Panc1 (cell line): ENCODE measurements around the gene TBC1D32. TPM values are rescaled to one million over a fixed set of nuclear protein-coding genes. Genes with fewer than 3 reads are reported as not detected.
"Not testable (repeated sequence)": the region's sequence is repeated elsewhere in the genome, so short reads cannot be mapped to it uniquely, and the experiment has no call there.

ENCODE experiments used
- ATAC-seq: fragments of 200-7000 bp; cut with Tn5 transposase; 2 replicates; pipeline ENCODE4 v1.9.1; 2020; ENCODE audit warnings: mild to moderate bottlenecking, moderate library complexity
- BruUV-seq: library from RNA; stranded (reverse); fragments of 400-500 nt; replicated peaks from 2 replicates; lab custom pipeline; 2021; lab: Mats Ljungman, UMichigan
- CTCF ChIA-PET: fragments of 300-600 bp; sonication (Branson Sonifier 250); formaldehyde crosslinking; loops from one replicate; lab custom pipeline; 2022; ENCODE audit warnings: antibody characterized with exemption; lab: Charles Lee
- POLR2A ChIA-PET: fragments of 300-600 bp; sonication (Branson Sonifier 250); formaldehyde crosslinking; loops from one replicate; lab custom pipeline; 2022; ENCODE audit warnings: antibody characterized with exemption; lab: Charles Lee
- DNase-seq: peaks from one replicate; pipeline ENCODE4 v3.0.0-alpha.2; 2010; ENCODE audit warnings: low read depth, low spot score
- H3K27ac ChIP-seq: 2 replicates; pipeline ENCODE4 v1.5.1; 2011; ENCODE audit warnings: mild to moderate bottlenecking, low read length, inconsistent platforms
- H3K27me3 ChIP-seq: fragments of 200-500 bp; sonication (Bioruptor generic); 2 replicates; pipeline ENCODE4 v1.6.0; 2014; ENCODE audit warnings: low read length, inconsistent platforms; ENCODE audit not compliant: control insufficient read depth, insufficient read depth
- H3K36me3 ChIP-seq: fragments of 200-500 bp; sonication (Bioruptor generic); 2 replicates; pipeline ENCODE4 v1.5.1; 2014; ENCODE audit warnings: inconsistent platforms, mild to moderate bottlenecking, low read length, moderate library complexity; ENCODE audit not compliant: control insufficient read depth, insufficient read depth
- H3K4me1 ChIP-seq: 2 replicates; pipeline ENCODE4 v1.5.1; 2011; ENCODE audit warnings: inconsistent platforms, mild to moderate bottlenecking, low read length, moderate library complexity; ENCODE audit not compliant: control insufficient read depth, insufficient read depth
- H3K4me3 ChIP-seq, 2 experiments: 2 replicates each; pipeline ENCODE4 v1.5.1; 2011 to 2012; ENCODE audit warnings: low read depth in 2 of 2, low read length in 2 of 2, mild to moderate bottlenecking in 2 of 2, inconsistent platforms in 1 of 2, moderate library complexity in 1 of 2
- H3K9me3 ChIP-seq: fragments of 200-500 bp; sonication (Bioruptor generic); 2 replicates; pipeline ENCODE4 v1.5.1; 2014; ENCODE audit warnings: low read depth, mild to moderate bottlenecking, inconsistent platforms, low read length, moderate library complexity; ENCODE audit not compliant: control insufficient read depth, insufficient read depth
- POLR2AphosphoS5 ChIP-seq: IDR thresholded peaks from 2 replicates; pipeline ENCODE4 v1.6.1; 2012; ENCODE audit warnings: mild to moderate bottlenecking, low read depth, low read length, moderate library complexity
- REST ChIP-seq, 2 experiments: IDR thresholded peaks; 2 replicates each; pipeline ENCODE4 v1.6.1; 2011 to 2012; ENCODE audit warnings: low read depth in 2 of 2, control low read depth in 1 of 2, low read length in 1 of 2, mild to moderate bottlenecking in 1 of 2, moderate library complexity in 1 of 2; ENCODE audit not compliant: insufficient read depth in 1 of 2
- SIN3A ChIP-seq: IDR thresholded peaks from 2 replicates; pipeline ENCODE4 v1.6.1; 2012; ENCODE audit warnings: low read depth, mild to moderate bottlenecking, low read length, moderate library complexity, borderline replicate concordance; ENCODE audit not compliant: insufficient read depth
- TCF7L2 ChIP-seq: IDR thresholded peaks from 2 replicates; pipeline ENCODE4 v1.6.1; 2011; ENCODE audit warnings: mild to moderate bottlenecking, low read depth, low read length, inconsistent platforms
- in situ Hi-C: cut with HindIII; loops from 2 replicates; pipeline ENCODE4 v1.10.0; 2016; ENCODE audit warnings: low sequenced_read_pairs, low pct_unique_long_range_greater_than_20kb
- intact Hi-C: fragments of 100-400 bp; cut with micrococcal nuclease; formaldehyde crosslinking; loops from one replicate; pipeline ENCODE4 v1.10.0; 2022; ENCODE audit not compliant: unreplicated experiment
- total RNA-seq: library from RNA; stranded (reverse); gene quantifications from one replicate; pipeline ENCODE4 v1.2.1, GENCODE V29; 2021; ENCODE audit not compliant: unreplicated experiment
- TF ChIP-seq, protein P1 (sequence below): fragments of 450-650 bp; IDR thresholded peaks from 2 replicates; pipeline ENCODE4 v1.5.1; 2017; ENCODE audit warnings: mild to moderate bottlenecking

TBC1D32 gene
- total RNA-seq, 1 experiment from 2014 or later = 15.8 TPM

DNA sequence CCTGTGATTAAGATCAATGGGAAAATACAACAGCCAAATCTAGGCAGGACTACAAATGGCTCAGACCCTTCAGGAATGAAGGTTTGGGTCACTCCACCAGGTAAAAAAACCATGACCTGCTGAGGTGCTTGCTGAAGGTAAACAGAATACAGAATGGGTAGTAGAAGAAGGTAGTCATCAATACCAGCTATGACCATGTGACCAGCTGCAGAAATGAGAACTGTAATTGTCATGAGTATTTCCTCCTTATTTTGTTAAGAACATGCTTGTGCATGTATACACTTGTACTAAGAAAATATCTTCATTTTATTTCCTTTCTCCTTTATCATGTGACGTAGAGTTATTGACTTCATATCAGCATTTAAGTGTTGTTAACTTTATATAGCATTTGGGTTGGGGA, 161.8 kb downstream of the TBC1D32 start:
- not testable (repeated sequence) for H3K36me3 ChIP-seq

DNA sequence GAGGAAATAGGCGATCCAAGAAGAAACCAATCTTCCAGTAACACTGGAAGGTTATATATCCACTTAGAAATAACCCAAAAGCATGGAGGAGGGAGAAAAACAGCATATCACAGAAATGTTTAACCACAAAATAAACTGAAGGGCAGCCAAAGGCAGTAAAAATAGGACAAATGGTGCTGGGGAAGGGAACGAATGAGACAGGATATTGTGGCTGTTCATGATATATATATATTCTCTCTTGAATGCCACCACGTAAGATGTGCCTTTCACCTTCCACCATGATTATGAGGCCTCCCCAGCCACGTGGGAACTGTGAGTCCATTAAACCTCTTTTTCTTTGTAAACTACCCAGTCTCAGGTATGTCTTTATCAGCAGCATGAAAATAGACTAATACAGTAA, 162.4 kb downstream of the TBC1D32 start:
- no peak for DNase-seq
- ChIA-PET POLR2A (no interaction called here), CTCF (no interaction called here)
- Histone ChIP-seq H3K9me3 (no peaks in the 10 kb centered on the region), H3K4me3 (no peak overlapping the region), H3K4me1 (no peaks in the 10 kb centered on the region), H3K27me3 (no peaks in the 10 kb centered on the region), H3K36me3 (no peaks in the 10 kb centered on the region), H3K27ac (no peak overlapping the region)
- in situ Hi-C loops = no loop called here
- ATAC-seq = no peak
- no TSS peak for BruUV-seq
- TF ChIP-seq POLR2AphosphoS5 = no peak
- TF ChIP-seq SIN3A = no peak
- no peak for TF ChIP-seq REST (IDR thresholded peaks at IDR 0.05; ENCODE audit: insufficient read depth in 1 of 2, low read depth in 2 of 2, low read length in 1 of 2)
- TF ChIP-seq, protein P1, sequence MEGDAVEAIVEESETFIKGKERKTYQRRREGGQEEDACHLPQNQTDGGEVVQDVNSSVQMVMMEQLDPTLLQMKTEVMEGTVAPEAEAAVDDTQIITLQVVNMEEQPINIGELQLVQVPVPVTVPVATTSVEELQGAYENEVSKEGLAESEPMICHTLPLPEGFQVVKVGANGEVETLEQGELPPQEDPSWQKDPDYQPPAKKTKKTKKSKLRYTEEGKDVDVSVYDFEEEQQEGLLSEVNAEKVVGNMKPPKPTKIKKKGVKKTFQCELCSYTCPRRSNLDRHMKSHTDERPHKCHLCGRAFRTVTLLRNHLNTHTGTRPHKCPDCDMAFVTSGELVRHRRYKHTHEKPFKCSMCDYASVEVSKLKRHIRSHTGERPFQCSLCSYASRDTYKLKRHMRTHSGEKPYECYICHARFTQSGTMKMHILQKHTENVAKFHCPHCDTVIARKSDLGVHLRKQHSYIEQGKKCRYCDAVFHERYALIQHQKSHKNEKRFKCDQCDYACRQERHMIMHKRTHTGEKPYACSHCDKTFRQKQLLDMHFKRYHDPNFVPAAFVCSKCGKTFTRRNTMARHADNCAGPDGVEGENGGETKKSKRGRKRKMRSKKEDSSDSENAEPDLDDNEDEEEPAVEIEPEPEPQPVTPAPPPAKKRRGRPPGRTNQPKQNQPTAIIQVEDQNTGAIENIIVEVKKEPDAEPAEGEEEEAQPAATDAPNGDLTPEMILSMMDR = no peak
- intact Hi-C loops = no loop called here

More for the DNA sequence above, 161.8 kb downstream of the TBC1D32 start:
- DNase-seq, intact Hi-C loops, BruUV-seq, ATAC-seq, H3K27me3 ChIP-seq, H3K4me1 ChIP-seq, H3K27ac ChIP-seq, in situ Hi-C loops, H3K4me3 ChIP-seq, CTCF ChIA-PET, H3K9me3 ChIP-seq, POLR2A ChIA-PET: not testable (repeated sequence)

DNA sequence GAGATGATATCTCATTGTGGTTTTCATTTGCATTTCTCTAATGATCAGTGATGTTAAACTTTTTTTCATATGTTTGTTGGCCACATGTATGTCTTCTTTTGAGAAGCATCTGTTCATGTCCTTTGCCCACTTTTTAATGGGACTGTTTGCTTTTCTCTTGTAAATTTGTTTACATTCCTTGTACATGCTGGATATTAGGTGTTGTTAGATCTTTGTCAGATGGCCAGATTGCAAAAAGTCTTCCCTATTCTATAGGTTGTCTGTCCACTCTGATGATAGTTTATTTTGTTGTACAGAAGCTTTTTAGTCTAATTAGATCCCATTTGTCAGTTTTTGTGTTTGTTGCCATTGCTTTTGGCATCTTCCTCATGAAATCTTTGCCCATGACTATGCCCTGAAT, 172.4 kb downstream of the TBC1D32 start:
- no peaks in the 10 kb centered on the region for H3K27me3 ChIP-seq
- CTCF ChIA-PET = no interaction called here
- POLR2A ChIA-PET = no interaction called here
- H3K4me1 ChIP-seq = no peaks in the 10 kb centered on the region
- intact Hi-C loops (no loop called here), in situ Hi-C loops (no loop called here)
- H3K27ac ChIP-seq = no peak overlapping the region
- ATAC-seq (no peak), DNase-seq (no peak)
- no peaks in the 10 kb centered on the region for H3K36me3 ChIP-seq
- BruUV-seq = no TSS peak
- H3K4me3 ChIP-seq = no peak overlapping the region
- no peaks in the 10 kb centered on the region for H3K9me3 ChIP-seq
- TF ChIP-seq REST (IDR thresholded peaks at IDR 0.05; ENCODE audit: insufficient read depth in 1 of 2, low read depth in 2 of 2, low read length in 1 of 2) = no peak
- TF ChIP-seq, protein P1 = no peak
- no peak for TF ChIP-seq POLR2AphosphoS5
- TF ChIP-seq SIN3A = no peak
- TF ChIP-seq TCF7L2 = no peak
